ENCODE results near the gene VSTM2B.
"Not testable (repeated sequence)": the region's sequence is repeated elsewhere in the genome, so short reads cannot be mapped to it uniquely, and the experiment has no call there.

The VSTM2B gene

GRCh38 chr19:29532956-29533355 lies 7.2 kb downstream of the VSTM2B start:
- no peak for DNase-seq

DNA sequence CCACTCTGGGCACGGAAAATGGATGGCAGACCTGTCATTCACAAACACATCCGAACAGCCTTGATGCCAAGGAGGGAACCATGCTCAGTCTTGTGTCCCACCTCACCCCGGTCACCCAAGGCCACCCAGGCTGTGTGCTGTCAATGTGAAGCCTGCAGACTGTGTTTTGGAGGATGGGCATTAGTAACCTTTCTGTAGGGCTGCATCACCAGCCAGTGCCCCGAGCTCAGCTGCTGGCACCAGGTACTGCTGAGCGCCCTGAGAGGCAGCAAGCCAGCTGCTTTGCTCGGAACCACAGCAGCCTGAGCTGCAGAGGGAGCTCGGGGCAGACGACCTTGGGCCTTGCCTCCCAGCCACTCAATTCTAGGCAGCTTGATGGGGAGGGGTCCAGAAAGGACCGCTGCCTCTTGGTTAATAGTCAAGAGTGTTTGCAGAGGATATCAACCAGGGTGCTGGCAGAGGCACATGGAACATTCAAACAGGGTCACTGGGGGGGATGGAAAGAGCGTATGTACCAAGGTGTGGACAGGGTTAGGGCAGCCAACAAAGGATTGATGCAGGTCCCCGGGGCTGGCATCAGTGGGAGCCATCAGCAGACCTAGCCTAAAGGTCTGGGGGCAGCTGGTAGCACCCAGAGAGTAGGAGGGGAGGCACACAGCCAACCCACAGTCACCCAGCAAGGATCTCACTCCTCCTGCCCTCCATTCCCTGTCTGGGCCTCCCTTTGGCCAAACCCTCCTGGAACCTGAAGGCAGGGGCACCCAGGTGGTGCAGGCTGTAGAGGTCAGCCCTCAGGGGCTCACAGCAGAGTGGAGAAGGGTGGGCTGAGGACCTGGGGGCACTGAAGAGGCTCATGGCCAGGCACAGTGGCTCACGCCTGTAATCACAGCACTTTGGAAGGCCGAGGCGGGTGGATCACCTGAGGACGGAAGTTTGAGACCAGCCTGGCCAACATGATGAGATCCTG lies 8.1 kb downstream of the VSTM2B start:
- DNase-seq, result no peak

GRCh38 chr19:29535214-29535831 lies 9.5 kb downstream of the VSTM2B start:
- no peak for DNase-seq

- no peak for DNase-seq
Measured at GRCh38 chr19:29535984-29536508, 10.3 kb downstream of the VSTM2B start.

GRCh38 chr19:29537181-29537580 lies 11.4 kb downstream of the VSTM2B start:
- DNase-seq, result no peak

DNA sequence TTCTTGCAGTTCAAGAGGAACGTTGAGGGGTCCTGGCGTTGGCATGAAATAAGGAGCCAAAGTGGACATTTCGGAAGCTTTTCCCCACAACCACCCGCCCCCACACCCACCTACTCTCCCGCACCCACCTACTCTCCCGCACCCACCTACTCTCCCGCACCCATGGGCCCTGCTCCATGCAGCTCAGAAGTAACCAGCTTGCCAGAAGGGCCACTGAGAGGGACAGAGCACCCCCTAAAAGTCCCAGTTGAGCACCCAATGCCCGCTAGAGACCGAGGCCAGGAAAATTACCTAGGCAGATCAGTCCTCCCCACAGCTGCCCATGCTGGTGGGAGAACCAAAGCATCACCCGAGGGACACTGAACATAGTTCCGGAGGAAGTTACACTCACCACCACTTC lies 11.8 kb downstream of the VSTM2B start:
- no peak for DNase-seq

DNA sequence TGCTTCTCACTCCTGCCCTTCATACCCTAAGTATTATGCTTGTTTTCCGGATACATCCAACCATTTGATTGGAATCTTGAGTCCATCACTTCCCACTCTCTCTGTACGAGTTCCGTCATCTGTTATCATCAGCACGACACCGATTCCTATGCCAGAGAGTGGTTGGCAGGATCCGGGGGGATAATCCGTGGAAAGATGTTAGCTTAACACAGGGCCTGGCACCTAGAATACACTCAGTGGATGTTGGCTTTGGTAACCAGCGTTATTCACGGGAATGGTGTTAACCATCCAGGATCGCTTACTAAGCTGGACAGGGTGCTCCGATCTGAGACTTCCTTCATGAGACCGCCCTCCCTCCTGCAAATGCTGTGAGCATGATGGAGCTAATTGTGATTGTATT lies 12.4 kb downstream of the VSTM2B start:
- no peak for DNase-seq

- DNase-seq, result no peak
Measured at GRCh38 chr19:29538651-29539050, 12.9 kb downstream of the VSTM2B start.

GRCh38 chr19:29539131-29539530 lies 13.3 kb downstream of the VSTM2B start:
- DNase-seq, result no peak

- no peak for DNase-seq
Measured at GRCh38 chr19:29539670-29540069, 13.9 kb downstream of the VSTM2B start.

DNA sequence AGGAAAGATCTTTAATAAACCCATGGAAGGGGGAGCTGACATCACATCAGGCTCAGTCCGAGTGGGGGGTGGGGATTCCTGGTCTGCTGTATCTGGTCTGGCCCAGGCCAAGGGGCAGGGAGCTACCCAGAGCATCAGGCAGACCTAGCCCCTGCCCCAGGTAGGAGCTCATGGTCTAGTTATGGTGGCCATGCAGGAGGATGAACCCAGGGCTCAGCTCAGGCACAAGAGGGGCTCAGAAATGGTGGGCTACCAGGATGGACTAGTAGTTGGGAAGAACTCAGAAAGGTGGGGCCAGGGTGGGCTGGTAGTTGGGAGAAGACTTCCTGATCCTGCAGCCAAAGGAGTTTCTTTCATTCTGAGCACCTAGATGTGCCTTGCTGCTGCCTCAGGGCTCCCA lies 14.3 kb downstream of the VSTM2B start:
- DNase-seq, result no peak

- DNase-seq, result no peak
Measured at GRCh38 chr19:29541473-29542253, 15.9 kb downstream of the VSTM2B start.

DNA sequence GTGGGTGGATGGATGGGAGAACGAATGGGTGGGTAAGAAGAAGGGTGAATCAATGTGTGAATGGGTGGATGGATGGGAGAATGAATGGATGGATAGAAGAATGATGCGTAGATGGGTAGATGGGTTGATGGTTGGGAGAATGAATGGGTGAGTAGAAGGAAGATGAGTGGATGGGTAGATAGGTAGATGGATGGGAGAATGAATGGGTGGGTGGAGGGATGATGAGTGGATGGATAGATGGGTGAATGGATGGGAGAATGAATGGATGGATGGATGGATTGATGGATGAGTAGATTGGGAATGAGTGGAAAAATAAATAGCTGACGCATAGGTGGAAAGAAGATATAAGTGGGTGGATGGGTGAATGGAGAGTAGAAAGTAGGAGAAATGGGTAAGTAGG lies 16.5 kb downstream of the VSTM2B start:
- no peak for DNase-seq

GRCh38 chr19:29542776-29543175 lies 17.0 kb downstream of the VSTM2B start:
- DNase-seq, result no peak

- DNase-seq, result no peak
Measured at GRCh38 chr19:29543381-29543780, 17.6 kb downstream of the VSTM2B start.

DNA sequence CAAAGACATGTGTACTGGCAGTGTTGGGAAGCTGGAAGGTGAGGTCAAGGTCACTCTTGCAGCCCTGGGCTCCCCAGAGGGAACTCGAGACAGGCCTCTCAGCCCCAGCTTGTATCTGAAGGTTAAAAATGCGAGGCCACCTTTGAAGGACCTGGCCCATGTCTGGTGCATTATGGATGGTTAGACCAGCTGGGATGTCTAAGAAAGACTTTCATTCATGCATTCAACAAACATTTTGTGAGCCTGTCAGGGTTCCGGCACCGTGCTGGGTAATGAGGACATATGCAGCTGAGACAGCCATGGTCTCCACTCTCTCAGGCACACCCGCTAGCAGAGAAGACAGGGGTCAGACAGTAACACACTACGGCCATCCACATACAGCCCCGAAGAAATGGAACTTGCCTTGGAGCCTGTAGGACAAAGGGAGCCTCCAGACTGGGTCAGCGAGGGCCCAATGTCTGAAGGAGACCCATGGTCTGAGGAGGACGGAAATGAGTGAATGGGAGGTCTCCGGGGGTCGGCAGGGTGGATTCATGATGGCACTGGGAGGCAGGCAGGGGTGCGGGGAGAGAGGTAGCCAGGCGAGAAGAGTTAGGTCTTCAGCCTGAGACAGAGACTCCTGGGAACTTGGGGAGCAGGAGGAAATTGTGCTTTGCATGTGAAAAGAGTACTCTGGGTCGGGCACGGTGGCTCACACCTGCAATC lies 19.0 kb downstream of the VSTM2B start:
- no peak for DNase-seq

DNA sequence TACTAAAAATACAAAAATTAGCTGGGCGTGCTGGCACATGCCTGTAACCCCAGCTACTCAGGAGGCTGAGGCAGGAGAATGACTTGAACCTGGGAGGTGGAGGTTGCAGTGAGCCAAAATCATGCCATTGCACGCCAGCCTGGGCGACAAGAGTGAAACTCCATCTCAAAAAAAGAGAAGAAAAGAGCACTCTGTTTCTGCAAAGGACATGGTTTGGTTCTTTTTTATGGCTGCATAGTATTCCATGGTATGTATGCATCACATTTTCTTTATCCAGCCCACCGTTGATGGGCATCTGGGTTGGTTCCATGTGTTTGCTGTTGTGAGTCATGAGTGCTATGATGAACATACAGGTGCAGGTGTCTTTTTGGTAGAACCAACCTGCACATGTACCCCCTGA lies 19.7 kb downstream of the VSTM2B start:
- not testable (repeated sequence) for DNase-seq

- DNase-seq, result no peak
Measured at GRCh38 chr19:29545866-29546582, 20.2 kb downstream of the VSTM2B start.

- no peak for DNase-seq
Measured at GRCh38 chr19:29546583-29547190, 20.9 kb downstream of the VSTM2B start.

DNA sequence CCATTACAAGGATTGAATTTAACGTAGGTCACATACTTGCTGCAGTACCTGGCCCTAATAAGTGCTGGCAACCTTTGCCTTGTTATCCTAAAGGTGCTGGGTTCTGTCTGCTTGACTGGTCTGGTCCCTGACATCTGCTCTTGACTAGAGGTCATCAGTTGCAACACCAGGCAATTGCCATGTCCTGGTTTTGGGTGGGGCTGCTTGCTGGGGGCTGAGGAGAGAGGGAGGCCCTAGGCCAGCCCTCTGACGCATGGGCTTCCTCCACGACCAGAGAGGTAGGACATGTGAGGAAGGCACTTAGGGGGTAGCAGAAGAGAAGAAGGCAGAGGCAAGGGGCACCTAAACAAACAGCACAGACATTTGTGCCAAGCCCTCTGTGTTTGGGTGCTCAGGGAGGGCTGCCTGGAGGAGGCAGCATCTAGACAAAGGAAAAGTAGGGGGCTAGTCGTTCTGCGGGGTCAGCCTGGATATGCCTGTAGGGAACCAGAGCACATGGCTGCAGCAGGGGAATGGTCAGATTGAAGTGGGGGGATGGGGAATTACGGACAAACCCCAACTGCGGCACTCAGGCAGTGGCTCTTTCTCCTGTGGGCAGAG lies 21.7 kb downstream of the VSTM2B start:
- DNase-seq, result no peak

GRCh38 chr19:29547981-29548380 lies 22.2 kb downstream of the VSTM2B start:
- DNase-seq, result no peak
